Endothelial cell of umbilical vein (primary cell): ENCODE measurements around the gene C8G. TPM values are rescaled to one million over a fixed set of nuclear protein-coding genes. Genes with fewer than 3 reads are reported as not detected.

ENCODE experiments used
- BruUV-seq: library from RNA; stranded (reverse); fragments of 400-500 nt; replicated peaks from 2 replicates; lab custom pipeline; 2021; lab: Mats Ljungman, UMichigan
- CTCF ChIA-PET: fragments of 300-600, 350-600 bp; sonication (Branson Sonifier 250); formaldehyde crosslinking; loops from one replicate; lab custom pipeline; 2021; ENCODE audit warnings: antibody characterized with exemption, inconsistent platforms; lab: Charles Lee
- POLR2A ChIA-PET: fragments of 300-600, 350-600 bp; sonication (Branson Sonifier 250); formaldehyde crosslinking; loops from one replicate; lab custom pipeline; 2021; ENCODE audit warnings: antibody characterized with exemption, inconsistent platforms; lab: Charles Lee
- DNase-seq: peaks from one replicate; pipeline ENCODE4 v3.0.0-alpha.2; 2011; ENCODE audit warnings: low read depth, low spot score
- FAIRE-seq: peaks from 2 replicates; lab custom pipeline; 2011; peaks lifted over from hg19 to GRCh38; lab: Jason Lieb, UNC
- H2AFZ ChIP-seq: 2 replicates; pipeline ENCODE4 v1.6.0; 2012; ENCODE audit warnings: low read depth, low read length, control low read depth, inconsistent platforms
- H3K27ac ChIP-seq: 2 replicates; pipeline ENCODE4 v1.5.1; 2011; ENCODE audit warnings: low read depth, mild to moderate bottlenecking, control low read depth, low read length, moderate library complexity; ENCODE audit not compliant: insufficient read depth
- H3K27me3 ChIP-seq, 2 experiments: 2 replicates each; pipeline versions ENCODE4 v1.6.0 to v1.6.1; 2011; ENCODE audit warnings: low read length in 2 of 2, mixed read lengths in 1 of 2; ENCODE audit not compliant: control insufficient read depth in 2 of 2, insufficient read depth in 2 of 2
- H3K36me3 ChIP-seq, 2 experiments: 2 replicates in 1 of 2; 3 replicates in 1 of 2; pipeline ENCODE4 v1.5.1; 2011; ENCODE audit warnings: low read length in 2 of 2, mild to moderate bottlenecking in 1 of 2, moderate library complexity in 1 of 2; ENCODE audit not compliant: control insufficient read depth in 2 of 2, insufficient read depth in 2 of 2; ENCODE audit errors: extremely low read depth in 1 of 2
- H3K4me1 ChIP-seq: 3 replicates; pipeline ENCODE4 v1.5.1; 2011; ENCODE audit warnings: mild to moderate bottlenecking, low read length; ENCODE audit not compliant: control insufficient read depth, insufficient read depth; ENCODE audit errors: extremely low read depth
- H3K4me2 ChIP-seq: 2 replicates; pipeline ENCODE4 v1.6.1; 2011; ENCODE audit warnings: low read length, control low read depth, mixed read lengths; ENCODE audit not compliant: insufficient read depth
- H3K4me3 ChIP-seq, 3 experiments: fragments of 200-600 bp in 1 of 3; sonication (generic), shearing (Covaris generic) in 1 of 3; replicated peaks in 1 of 3; 2 replicates each; pipeline ENCODE4 v1.5.1; 2011 to 2016; ENCODE audit warnings: control low read depth in 3 of 3, low read length in 3 of 3, mild to moderate bottlenecking in 2 of 3, inconsistent platforms in 1 of 3, low read depth in 1 of 3, moderate library complexity in 1 of 3; ENCODE audit not compliant: insufficient read depth in 1 of 3
- H3K79me2 ChIP-seq: 2 replicates; pipeline ENCODE4 v1.6.0; 2012; ENCODE audit warnings: low read length, inconsistent platforms; ENCODE audit not compliant: control insufficient read depth, insufficient read depth
- H3K9ac ChIP-seq: replicated peaks from 2 replicates; pipeline ENCODE3; 2011; ENCODE audit warnings: low read length, control low read depth; ENCODE audit not compliant: insufficient read depth; ENCODE audit errors: extremely low read depth
- H3K9me1 ChIP-seq: replicated peaks from 3 replicates; pipeline ENCODE4 v1.6.0; 2011; ENCODE audit warnings: mild to moderate bottlenecking, low read length; ENCODE audit not compliant: control insufficient read depth, insufficient read depth; ENCODE audit errors: extremely low read depth
- H3K9me3 ChIP-seq: replicated peaks from 2 replicates; pipeline ENCODE4 v1.5.1; 2012; ENCODE audit warnings: low read length, inconsistent platforms; ENCODE audit not compliant: control insufficient read depth, insufficient read depth
- H4K20me1 ChIP-seq: replicated peaks from 2 replicates; pipeline ENCODE3; 2011; ENCODE audit warnings: mild to moderate bottlenecking, low read length; ENCODE audit not compliant: control insufficient read depth, insufficient read depth; ENCODE audit errors: extremely low read depth
- FOS ChIP-seq: IDR thresholded peaks from 2 replicates; pipeline ENCODE4 v1.6.1; 2011; ENCODE audit warnings: mild to moderate bottlenecking, low read length, moderate library complexity, borderline replicate concordance; ENCODE audit not compliant: insufficient read depth
- GATA2 ChIP-seq: IDR thresholded peaks from 2 replicates; pipeline ENCODE4 v1.7.0; 2011; ENCODE audit warnings: low read depth, mild to moderate bottlenecking, moderate library complexity, mixed read lengths, low read length; ENCODE audit not compliant: insufficient read length, insufficient read depth
- JUN ChIP-seq: IDR thresholded peaks from 2 replicates; pipeline ENCODE4 v1.6.1; 2011; ENCODE audit warnings: borderline replicate concordance, low read depth; ENCODE audit not compliant: insufficient read length, insufficient read depth
- MYC ChIP-seq: IDR thresholded peaks from one replicate; pipeline ENCODE4 v1.6.1; 2011; ENCODE audit warnings: mild to moderate bottlenecking, low read depth, low read length
- POLR2A ChIP-seq: IDR thresholded peaks from 2 replicates; pipeline ENCODE4 v1.6.1; 2012; ENCODE audit warnings: low read depth, mild to moderate bottlenecking, control low read depth, low read length
- POLR2AphosphoS5 ChIP-seq: IDR thresholded peaks from 2 replicates; pipeline ENCODE4 v1.6.1; 2012; ENCODE audit warnings: low read depth, mild to moderate bottlenecking, control low read depth, low read length, moderate library complexity; ENCODE audit not compliant: insufficient read depth
- dilution Hi-C: fragments of 300-500 bp; cut with MboI; formaldehyde crosslinking; loops from one replicate; pipeline ENCODE4 v1.15.0; 2019; ENCODE audit warnings: low sequenced_read_pairs; ENCODE audit not compliant: extremely low pct_ligation_motif_present
- intact Hi-C: fragments of 100-400 bp; cut with micrococcal nuclease; formaldehyde crosslinking; loops from one replicate; pipeline ENCODE4 v1.10.0; 2022
- polyA plus RNA-seq, 4 experiments: library from polyadenylated mRNA; depleted of rRNA in 3 of 4; stranded (reverse) in 3 of 4; unstranded in 1 of 4; fragments of >200 nt; gene quantifications; 2 replicates each; pipeline versions ENCODE4 v1.2.1 to v1.2.3, GENCODE V29; 2011 to 2012; ENCODE audit warnings: missing spikeins in 1 of 4
- total RNA-seq: library from RNA; stranded (reverse); gene quantifications from 2 replicates; pipeline ENCODE4 v1.2.3, GENCODE V29; 2021
- TF ChIP-seq, protein P1 (sequence below): IDR thresholded peaks from 2 replicates; pipeline ENCODE4 v1.6.1; 2011; ENCODE audit not compliant: insufficient read depth, insufficient read length
- TF ChIP-seq, protein P2 (sequence below), 2 donors: IDR thresholded peaks; 1 replicate in 1 of 2; 2 replicates in 1 of 2; pipeline ENCODE4 v1.5.1; 2011; ENCODE audit warnings: low read length in 2 of 2, mild to moderate bottlenecking in 2 of 2, moderate library complexity in 2 of 2, control low read depth in 1 of 2, inconsistent platforms in 1 of 2, low read depth in 1 of 2; ENCODE audit not compliant: insufficient read depth in 1 of 2; ENCODE audit errors: extremely low read depth in 1 of 2

Gene C8G
- total and polyA plus RNA-seq, 2 donors (not counting 3 experiments of a cell fraction or from before 2014, with no cell fraction given): 0.47 to 1.9 TPM

DNA sequence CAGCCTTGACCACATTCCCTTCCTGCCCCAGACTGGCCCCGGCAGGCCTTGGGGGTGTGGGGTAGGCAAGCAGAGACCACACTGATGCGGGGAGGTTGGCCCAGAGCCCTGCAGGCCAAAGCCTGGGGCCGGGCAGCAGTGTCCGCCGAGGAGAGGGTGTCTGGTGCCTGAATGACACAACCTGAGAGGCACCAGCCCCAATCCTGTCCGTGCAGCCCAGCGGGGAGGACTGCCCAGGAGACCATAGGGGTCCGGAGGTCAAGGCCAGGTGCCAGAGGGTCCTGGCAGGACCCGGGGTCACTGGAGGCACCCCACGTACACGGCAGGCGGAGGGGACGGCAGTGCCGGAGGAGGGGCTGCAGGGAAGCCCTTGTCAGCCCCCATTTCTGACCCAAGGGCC is 26.7 kb downstream of the C8G start:
- H3K4me1 ChIP-seq: no peaks in the 10 kb centered on the region
- ChIA-PET CTCF (no interaction called here), POLR2A (no interaction called here)
- no peaks in the 10 kb centered on the region for H3K27me3 ChIP-seq
- dilution Hi-C loops: no loop called here
- no peak overlapping the region for H2AFZ ChIP-seq
- H3K4me3 ChIP-seq: no peak overlapping the region
- DNase-seq (no peak), FAIRE-seq (no peak)
- no TSS peak for BruUV-seq
- no peak overlapping the region for H3K4me2 ChIP-seq
- intact Hi-C loops: no loop called here
- no peaks in the 10 kb centered on the region for H3K36me3 ChIP-seq
- H3K9ac ChIP-seq: no peak overlapping the region
- no peak overlapping the region for H3K27ac ChIP-seq
- H3K79me2 ChIP-seq: no peaks in the 10 kb centered on the region
- TF ChIP-seq MYC: no peak
- no peak for TF ChIP-seq JUN
- TF ChIP-seq, protein P1, sequence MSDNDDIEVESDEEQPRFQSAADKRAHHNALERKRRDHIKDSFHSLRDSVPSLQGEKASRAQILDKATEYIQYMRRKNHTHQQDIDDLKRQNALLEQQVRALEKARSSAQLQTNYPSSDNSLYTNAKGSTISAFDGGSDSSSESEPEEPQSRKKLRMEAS: no peak
- TF ChIP-seq POLR2AphosphoS5: no peak
- TF ChIP-seq, protein P2, sequence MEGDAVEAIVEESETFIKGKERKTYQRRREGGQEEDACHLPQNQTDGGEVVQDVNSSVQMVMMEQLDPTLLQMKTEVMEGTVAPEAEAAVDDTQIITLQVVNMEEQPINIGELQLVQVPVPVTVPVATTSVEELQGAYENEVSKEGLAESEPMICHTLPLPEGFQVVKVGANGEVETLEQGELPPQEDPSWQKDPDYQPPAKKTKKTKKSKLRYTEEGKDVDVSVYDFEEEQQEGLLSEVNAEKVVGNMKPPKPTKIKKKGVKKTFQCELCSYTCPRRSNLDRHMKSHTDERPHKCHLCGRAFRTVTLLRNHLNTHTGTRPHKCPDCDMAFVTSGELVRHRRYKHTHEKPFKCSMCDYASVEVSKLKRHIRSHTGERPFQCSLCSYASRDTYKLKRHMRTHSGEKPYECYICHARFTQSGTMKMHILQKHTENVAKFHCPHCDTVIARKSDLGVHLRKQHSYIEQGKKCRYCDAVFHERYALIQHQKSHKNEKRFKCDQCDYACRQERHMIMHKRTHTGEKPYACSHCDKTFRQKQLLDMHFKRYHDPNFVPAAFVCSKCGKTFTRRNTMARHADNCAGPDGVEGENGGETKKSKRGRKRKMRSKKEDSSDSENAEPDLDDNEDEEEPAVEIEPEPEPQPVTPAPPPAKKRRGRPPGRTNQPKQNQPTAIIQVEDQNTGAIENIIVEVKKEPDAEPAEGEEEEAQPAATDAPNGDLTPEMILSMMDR (IDR thresholded peaks at IDR 0.05; ENCODE audit: extremely low read depth in 1 of 2, insufficient read depth in 1 of 2, low read depth in 1 of 2, low read length in 2 of 2): no peak
- no peak for TF ChIP-seq FOS
- no peak for TF ChIP-seq POLR2A
- TF ChIP-seq GATA2: no peak
- H3K9me3 ChIP-seq: no peaks in the 10 kb centered on the region
- H4K20me1 ChIP-seq: no peaks in the 10 kb centered on the region
- H3K9me1 ChIP-seq: no peaks in the 10 kb centered on the region
